ENCODE results near the gene PHF24.
"Not testable (repeated sequence)": the region's sequence is repeated elsewhere in the genome, so short reads cannot be mapped to it uniquely, and the experiment has no call there.

Gene PHF24

GRCh38 chr9:35002623-35003022, 44.5 kb downstream of the PHF24 start:
- no peak for ATAC-seq
- TF ChIP-seq TOX (CRISPR knock-in tag; IDR thresholded peaks at IDR 0.05; ENCODE audit: borderline replicate concordance), result no peak

GRCh38 chr9:35004299-35004698, 46.2 kb downstream of the PHF24 start:
- not testable (repeated sequence) for ATAC-seq

- TF ChIP-seq ARNTL (CRISPR knock-in tag; IDR thresholded peaks at IDR 0.05; ENCODE audit: borderline replicate concordance, low read depth) (no peak), ZNF565 (CRISPR knock-in tag; conservative IDR thresholded peaks at IDR 0.05; ENCODE audit: low read depth) (no peak), CREB5 (CRISPR knock-in tag; IDR thresholded peaks at IDR 0.05; ENCODE audit: low read depth) (no peak), BACH2 (CRISPR knock-in tag; IDR thresholded peaks at IDR 0.05; ENCODE audit: borderline replicate concordance) (no peak), POU6F1 (CRISPR knock-in tag; IDR thresholded peaks at IDR 0.05; ENCODE audit: borderline replicate concordance, low read depth) (no peak), CSDC2 (CRISPR knock-in tag; IDR thresholded peaks at IDR 0.05) (no peak), CSRNP3 (CRISPR knock-in tag; IDR thresholded peaks at IDR 0.05) (no peak), ZFP30 (CRISPR knock-in tag; IDR thresholded peaks at IDR 0.05) (no peak), ESRRG (CRISPR knock-in tag; IDR thresholded peaks at IDR 0.05) (no peak), GLIS3 (CRISPR knock-in tag; IDR thresholded peaks at IDR 0.05) (no peak)
- ATAC-seq, result no peak
Measured at GRCh38 chr9:35010351-35010958, 52.4 kb downstream of the PHF24 start.

- ATAC-seq, result no peak
- TF ChIP-seq CREB5 (CRISPR knock-in tag; IDR thresholded peaks at IDR 0.05; ENCODE audit: low read depth) (no peak), ARNTL (CRISPR knock-in tag; IDR thresholded peaks at IDR 0.05; ENCODE audit: borderline replicate concordance, low read depth) (no peak), TOX (CRISPR knock-in tag; IDR thresholded peaks at IDR 0.05; ENCODE audit: borderline replicate concordance) (no peak), RARB (CRISPR knock-in tag; IDR thresholded peaks at IDR 0.05) (no peak), ZNF70 (CRISPR knock-in tag; IDR thresholded peaks at IDR 0.05) (no peak), ZFP3 (CRISPR knock-in tag; IDR thresholded peaks at IDR 0.05) (no peak), BACH2 (CRISPR knock-in tag; IDR thresholded peaks at IDR 0.05; ENCODE audit: borderline replicate concordance) (no peak), CSRNP3 (CRISPR knock-in tag; IDR thresholded peaks at IDR 0.05) (no peak), ZC3H10 (CRISPR knock-in tag; IDR thresholded peaks at IDR 0.05) (no peak)
Measured at GRCh38 chr9:35014517-35014916, 56.4 kb downstream of the PHF24 start.

- ATAC-seq, result not testable (repeated sequence)
Measured at GRCh38 chr9:35023443-35023842, 65.4 kb downstream of the PHF24 start.

GRCh38 chr9:35026671-35027070, 68.6 kb downstream of the PHF24 start:
- no peak for TF ChIP-seq CREB5 (CRISPR knock-in tag; IDR thresholded peaks at IDR 0.05; ENCODE audit: low read depth)
- peak; percentile 28; the same call in 2 of the 3 replicates for ATAC-seq
